ENCODE results near the gene CADM1. TPM values are rescaled to one million over a fixed set of nuclear protein-coding genes. Genes with fewer than 3 reads are reported as not detected.

CADM1 gene
- polyA plus RNA-seq, 3 donors: 122 to 132 (median 131) TPM

DNA sequence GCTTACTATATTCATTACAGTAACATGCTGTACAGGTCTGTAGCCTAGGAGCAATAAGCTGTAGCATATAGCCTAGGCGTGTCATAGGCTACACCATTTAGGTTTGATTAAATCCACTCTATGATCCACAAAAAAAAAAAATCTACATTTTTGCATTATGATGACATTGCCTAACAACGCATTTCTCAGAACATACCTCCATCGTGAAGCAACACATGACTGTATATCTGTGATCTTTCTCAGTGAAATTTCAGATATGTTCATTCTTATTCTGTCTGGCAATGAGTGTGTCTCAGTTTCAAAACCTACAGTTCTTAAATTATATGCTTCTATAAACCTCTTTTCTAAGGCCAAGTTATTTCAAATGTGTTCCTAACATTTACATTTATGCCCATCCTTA lies 140.3 kb downstream of the CADM1 start:
- DNase-seq: no peak

DNA sequence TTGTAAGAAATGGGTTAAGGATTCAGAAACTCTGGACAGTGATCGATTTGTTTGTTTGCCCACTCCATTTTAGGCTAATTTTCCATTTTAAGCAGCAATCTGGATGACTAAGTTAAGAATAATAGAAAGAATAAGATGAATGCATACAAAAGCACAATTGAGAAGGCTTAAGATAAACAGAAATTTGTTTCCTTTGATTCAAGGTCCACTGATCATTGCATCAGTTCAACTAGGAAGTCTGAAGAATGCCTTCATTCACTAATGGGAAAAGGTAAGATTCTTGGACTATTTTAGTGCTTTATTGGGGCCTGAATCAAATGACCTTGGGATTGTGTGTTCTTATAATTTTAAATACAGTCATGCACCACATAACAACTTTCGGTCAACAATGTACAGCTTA lies 140.8 kb downstream of the CADM1 start:
- DNase-seq: no peak

DNA sequence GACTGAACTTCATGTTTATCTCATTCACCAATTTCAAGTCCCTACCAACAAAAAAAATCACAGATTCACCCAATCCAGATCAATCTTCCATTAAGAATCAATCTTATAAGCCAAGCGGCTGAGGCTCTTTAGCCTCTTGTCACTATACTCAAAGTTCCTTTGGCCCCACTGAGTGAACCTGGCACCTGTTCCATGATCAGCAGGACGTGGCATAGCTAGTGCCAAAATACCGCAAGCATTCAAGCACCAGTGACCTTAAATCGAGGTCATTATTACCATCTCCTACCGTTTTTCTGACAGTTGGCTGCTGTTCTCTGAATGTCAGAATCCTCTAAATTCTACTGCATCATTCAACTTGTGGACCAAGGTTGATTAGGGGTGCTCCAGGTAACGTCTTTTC lies 141.2 kb downstream of the CADM1 start:
- DNase-seq: no peak

DNA sequence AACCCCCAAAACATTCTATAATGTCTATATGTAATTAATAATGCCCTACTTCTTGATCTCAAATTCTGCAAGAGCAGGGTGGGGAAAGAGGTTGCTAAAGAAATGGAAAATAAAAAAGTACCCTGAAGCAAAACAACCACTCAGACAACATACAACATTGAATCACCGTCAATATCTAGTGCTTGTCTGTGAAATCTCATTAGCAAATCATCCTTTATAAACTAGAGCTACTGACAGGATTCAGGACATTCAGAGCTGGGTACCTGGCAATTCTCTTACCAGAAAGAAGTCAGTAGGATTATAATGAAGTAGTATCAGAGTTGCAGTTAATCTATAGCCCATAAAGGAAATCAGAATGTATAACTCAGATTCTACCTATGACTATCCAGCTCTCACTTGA lies 143.2 kb downstream of the CADM1 start:
- DNase-seq: no peak

DNA sequence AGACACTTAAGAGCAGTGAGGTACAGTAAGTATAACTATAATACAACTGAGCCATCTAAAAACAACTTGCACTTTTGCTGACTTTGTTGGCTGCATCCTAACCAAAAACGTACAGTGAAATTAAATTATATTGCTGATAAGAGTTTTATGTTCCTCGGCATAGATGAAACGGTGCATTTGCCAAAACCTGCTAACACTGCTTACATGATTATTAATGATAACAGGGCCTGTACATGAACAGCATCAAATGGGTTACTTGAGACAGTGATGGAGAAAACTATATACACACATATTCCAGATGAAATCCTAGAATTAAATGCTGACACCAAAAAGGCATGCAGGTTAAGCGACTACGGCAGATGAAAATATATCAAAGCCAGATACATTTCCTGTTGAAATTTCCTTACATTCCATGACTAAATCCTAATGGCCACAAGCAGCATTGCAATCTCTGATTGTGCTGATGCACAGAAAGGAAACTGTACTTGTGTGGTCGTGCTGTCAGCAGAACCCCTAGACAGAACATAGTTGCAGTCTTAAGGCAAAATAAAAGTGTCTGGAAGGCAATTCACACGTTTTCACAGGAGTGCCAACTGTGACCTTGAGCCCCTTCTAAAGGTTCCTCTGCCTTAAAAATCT lies 143.9 kb downstream of the CADM1 start:
- DNase-seq: no peak

DNA sequence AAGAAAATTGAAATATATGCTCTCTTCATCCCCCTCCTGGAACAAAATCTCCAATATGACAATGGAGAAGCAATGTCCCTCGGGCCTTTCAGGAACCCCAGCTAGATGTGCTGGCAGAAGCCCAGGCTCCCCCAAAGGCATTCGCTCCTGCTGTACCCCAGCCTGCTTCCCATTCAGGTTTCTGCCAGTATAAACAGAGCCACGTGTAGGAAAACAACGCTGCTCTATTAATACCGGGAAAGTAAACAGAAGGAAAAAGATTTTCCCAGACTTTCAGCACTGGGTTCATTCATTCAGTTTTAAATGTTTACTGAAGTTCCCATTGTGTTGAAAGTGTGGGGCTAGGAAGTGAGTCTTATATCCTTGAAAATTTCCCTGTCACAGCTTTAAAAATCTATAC lies 147.1 kb downstream of the CADM1 start:
- DNase-seq: no peak

DNA sequence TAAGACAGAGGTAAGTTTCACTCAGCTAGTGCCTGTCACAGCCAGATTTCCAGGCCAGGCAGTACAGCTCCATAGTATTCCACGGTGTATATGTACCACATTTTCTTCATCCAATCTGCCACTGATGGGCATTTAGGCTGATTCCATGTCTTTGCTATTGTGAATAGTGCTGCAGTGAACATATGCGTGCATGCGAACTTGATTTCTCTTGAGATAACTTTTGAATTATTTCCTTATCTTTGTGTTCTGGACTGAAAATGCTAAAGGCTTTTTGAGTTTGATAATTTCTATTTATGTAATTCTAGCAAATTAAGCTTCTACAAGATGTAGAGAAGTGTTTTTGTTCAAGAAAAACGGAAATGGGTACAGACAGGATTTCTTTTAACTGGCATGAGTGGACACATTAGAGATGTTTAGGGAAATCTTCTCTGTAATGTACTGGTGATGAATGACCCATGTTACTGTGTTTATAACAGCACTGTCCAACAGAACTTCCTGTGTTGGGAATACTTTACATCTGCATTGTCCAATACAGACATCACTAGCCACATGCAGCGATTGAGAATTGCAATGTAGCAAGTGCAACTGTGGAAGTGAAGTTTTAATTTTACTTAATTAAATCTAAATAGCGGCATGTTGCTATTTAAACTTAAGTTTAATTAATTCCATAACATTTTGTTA lies 151.3 kb downstream of the CADM1 start:
- no peak for DNase-seq

DNA sequence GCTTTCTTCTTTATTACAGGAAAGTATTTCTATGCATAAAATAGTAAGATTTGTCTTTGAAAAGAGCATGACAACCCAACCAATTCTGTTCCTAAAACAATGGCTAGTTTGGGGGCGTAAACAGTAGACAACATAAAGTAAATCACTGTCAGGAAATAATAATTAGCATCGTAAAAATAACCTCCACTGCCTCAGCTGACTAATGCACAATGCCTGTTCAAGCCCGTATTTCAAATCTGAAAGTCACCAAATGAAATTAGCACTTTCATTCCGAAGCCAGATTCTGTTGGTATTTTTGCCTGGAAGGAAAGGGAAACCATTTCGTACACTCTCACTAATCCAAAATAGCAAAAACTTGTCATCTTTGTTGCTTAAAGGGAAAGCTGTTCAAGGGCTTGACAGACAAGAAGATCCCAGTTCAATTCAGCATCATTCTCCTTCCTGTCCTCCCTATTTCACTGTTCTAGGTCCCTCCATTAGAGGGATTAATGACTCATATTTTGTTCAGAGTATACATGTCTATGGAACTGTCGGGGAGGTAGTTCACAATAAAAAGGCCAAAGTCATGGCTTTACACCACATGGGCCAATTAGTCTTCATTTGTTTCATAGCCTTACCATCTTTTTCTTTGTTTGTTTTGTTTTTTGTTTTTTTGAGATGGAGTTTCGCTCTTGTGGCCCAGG lies 154.7 kb downstream of the CADM1 start:
- no peak for DNase-seq

DNA sequence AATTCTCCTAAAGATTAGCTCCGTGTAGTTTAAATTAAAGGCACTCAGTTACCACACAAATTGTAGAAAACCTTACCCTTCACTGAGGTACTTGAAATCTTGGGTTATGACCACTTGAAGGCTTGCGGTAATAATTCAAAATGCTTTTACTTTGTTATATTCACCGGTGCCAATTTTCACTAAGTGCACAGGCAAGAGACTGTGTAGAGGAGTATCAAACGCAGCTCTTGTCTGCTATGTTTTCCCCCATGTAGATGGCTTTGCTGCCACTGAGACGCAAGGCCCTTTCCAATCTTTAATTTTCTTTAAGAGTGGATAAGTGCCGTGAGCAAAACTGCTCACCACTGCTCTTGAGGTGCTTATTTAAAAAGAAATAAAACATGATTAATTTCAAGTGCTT lies 155.8 kb downstream of the CADM1 start:
- DNase-seq: no peak

DNA sequence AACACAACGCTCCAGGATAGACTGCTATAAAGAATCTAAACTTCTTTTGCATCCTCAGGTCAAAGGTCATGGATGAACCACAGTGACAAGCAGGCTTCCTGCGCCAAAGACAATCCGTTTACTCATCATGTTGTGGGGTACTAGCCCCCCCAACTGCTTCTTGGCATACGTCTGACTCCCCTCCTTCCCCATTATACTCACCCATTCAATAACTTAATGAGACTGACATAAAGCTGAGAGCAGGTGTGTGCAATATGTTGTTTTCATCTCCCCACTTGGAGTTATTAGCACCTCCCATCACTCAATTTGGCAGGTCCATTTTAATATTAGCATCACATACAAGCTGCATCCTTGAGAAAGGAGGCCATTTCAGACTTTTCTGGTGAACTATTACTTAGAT lies 157.1 kb downstream of the CADM1 start:
- DNase-seq: no peak

DNA sequence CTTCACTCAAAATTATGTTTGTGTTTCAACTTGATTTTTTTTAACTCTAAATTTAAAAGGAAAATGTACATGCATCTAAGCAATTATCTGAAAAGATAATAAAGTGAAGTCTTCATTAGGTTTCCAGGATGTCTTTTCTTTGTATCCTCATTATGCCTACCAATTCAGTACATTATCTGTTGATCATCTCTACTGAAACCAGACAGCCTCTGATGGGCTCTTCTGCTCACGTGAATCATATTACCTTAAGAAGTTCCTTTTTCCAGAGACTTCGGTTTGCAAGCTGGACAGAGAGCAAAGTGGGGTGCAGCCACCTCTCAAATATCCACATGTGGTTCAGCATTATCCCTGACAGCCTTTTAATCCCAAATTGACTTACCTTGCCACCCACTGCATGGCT lies 158.4 kb downstream of the CADM1 start:
- no peak for DNase-seq

DNA sequence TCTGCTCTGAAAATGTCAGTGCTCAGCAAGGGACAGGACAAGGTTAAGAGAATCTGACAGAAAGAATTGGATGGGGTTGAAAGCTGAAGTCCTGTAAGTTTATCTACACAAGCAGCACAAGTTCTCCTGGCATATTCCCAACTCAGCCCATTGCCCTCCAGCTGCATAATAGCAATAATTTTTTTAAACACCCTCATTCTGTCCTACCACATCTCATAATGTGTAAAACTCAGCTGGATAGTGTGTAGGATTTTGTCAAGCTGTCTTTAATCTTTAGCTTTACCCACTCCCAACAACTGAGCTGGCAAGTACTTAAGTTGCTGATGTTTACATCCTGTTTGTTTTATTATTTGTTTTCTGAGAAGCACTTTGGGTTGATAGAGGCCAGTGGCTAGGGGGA lies 158.9 kb downstream of the CADM1 start:
- no peak for DNase-seq

DNA sequence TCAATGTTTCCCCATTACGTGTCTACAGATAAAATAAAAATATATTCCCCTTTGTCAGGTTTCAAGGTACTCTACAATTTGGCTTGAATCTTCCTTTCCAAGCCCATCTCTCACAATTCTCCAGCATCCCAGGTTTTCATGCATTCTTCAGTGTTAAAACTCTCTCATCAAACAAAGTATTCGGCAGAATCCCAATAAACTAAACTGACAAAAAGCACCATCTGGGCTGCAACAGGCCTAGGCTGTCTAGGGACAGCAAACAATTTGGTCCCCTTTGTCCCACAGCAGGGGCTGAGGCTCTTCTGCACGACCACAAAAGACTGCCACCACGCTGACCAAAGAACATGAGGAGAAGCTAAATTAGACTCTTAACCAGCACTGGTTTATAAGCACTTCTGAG lies 159.4 kb downstream of the CADM1 start:
- no peak for DNase-seq

DNA sequence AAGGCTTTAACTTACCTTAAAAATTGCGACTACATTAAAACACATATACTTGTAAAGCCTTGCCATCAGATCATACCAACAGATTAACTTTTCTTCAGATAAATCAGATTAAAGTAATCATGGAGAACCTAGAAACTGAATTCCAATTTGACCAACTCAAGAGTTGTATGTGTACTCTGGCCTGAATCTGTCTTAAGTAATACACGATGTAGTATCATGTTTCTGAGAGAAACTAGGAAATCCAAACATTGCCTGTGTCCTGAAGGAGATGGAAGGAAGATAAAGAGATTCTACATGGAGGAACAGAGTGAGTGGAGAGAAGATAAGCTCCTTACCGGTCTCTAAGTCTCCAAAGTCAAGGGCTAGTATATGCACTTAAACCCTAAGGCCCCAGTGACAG lies 162.1 kb downstream of the CADM1 start:
- DNase-seq: no peak

DNA sequence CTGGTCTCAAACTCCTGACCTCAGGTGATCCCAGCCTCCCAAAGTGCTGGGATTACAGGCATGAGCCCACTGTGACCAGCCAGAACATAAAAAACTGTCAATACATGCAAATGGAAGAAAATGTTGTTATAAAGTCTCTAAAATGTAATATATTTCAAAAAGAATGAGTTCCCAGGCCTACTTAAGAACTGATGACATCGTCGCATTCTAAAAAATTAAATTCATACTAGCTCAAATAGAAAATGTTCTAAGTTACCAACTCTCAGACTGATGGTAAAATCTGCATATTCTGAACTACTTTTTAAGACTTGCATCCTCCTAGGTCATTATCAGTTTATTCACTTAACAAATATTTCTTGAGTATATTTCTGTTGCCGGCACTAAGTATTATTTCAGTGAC lies 163.3 kb downstream of the CADM1 start:
- DNase-seq: no peak

DNA sequence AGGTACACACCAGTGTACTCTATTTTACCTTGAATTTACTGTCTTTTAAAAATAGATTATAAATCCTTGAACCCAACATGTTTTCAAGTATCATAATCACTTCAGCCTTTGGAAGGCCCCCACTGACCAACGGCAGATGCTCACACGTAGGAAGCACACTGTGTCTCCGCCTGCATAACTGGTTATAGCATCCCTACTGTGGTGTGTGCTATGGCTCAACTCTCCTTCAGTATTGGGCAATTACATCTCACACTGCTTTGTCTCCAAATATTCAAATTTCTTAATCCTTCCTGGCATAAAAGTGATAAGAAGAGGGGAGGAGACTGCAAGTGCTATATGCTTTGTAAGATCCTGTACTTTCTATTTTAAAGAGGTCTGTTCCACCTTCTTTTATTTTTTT lies 165.7 kb downstream of the CADM1 start:
- DNase-seq: no peak

DNA sequence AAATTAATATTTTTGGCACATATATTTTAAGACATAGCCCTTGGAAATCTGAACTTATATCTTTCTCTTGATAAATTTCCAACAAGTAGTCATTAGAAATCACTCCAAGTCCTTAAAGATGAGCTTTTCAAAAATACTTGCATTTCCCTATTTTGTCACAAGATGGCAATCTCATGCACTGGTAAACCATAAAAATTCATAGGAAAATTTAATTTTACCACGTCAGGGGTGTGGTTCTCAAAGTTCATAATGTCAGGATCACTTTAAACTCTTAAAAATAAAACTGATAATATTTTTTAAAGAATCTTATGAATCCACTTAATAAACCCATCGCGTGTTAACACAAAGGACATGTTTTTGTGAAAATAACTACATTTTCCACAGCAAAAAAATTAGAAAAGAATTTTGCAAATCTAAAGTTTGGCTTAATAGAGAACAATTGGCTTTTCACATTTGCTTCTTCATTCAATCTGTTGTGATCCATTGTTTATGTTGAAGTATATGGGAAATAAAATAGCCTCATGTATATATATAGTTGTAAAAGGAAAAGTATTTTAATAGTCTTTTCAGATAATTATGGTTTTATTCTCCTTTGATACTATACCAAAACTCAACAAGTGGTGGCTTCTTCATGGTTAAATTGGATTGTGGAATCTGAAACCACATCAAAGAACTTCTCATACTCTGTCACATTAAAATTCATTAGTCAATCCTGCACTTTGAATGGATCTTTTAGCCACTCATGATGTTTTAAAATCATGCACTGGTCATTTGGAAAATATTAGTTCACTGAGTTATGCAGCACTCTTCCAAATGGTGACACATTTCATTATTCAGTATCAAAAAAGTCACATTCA lies 169.1 kb downstream of the CADM1 start:
- DNase-seq: no peak

DNA sequence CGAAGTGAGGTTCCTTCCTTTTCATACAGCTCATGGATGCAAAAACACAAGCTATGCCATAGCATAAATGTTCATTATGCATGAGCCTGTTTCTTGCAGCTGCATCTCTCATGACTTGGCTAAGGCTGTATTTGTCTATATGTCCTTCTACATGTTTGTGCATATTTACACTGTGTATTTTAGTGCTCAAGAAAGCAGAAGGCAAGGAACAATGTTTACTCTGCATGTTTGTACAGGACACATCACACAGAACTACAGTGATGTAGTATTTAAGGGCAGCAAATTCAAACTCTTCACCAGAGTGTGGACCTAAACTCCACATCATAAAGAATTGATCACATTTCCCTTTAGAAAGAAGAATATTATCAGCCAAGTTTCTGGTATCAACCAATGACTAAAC lies 170.3 kb downstream of the CADM1 start:
- no peak for DNase-seq

DNA sequence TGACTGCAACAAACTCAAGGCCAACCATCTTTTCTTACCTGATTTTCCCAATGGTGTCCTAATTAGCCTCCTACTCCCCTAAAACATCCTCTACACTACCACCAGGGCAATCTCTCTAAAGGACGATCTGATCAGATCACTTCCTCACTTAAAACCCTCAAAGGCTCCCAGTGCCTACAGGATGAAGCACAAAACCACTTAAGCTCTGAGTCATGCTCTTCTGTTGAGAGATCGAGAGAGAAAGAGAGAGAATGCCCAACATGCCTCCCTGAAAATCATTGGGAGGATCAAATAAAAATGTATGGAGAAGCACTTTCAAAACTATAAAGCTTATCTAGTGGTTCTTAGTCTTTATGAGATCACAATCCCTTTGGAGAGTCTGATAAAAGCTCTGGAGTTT lies 171.1 kb downstream of the CADM1 start:
- no peak for DNase-seq

DNA sequence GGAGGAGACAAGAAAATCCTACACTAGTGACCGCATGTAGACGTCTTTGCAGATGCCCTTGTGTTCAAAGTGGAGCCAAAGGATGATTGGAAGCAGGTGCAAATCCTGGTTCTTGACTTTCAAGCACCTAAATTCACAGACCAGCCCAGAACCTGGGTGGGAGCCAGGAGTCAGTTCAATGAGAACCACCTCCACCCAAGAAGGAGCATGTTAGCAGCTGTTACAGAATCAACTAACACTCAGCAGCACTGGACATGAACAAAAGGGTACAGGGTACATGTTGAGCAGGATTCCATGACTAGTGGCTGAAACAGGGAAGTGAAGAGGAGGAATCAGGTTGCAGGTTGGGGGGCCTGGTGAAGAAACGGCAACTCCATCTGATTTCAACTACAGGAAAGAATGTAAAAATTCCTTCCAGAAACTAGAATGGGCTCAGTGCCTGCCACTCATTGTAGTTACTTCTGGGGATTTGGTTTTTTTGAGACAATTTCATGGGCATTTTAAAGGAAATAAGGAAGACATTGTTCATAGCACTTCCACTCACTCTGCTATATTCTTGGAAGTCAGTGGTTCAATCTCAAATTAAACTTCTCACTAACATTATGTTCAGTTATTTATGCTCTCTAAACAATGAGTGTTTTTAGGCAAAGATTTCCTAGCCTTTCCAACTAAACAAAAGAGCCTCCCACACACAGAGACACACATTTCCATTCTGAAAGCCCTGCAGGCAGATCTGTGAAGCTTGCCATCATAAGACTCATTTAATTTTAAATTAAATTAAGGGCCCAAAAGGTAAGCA lies 173.3 kb downstream of the CADM1 start:
- DNase-seq: no peak

DNA sequence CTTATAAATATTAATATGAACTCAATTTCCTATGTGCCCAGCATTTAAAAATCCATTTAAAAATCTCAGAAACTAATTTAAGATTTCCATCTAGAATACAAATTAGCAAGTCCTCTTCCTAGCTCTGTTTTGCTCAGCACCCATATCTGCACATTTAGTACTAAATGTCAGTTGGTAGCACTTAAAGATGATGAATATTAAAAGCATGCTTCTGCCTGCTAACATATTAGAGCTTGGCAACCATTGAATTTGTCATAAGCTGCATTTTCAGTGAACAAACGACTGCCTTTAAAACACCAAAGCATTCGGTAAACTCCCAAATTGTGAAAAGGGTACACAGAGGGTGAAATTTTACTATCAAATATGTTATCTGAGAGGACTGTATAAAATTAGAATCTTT lies 177.7 kb downstream of the CADM1 start:
- DNase-seq: no peak

DNA sequence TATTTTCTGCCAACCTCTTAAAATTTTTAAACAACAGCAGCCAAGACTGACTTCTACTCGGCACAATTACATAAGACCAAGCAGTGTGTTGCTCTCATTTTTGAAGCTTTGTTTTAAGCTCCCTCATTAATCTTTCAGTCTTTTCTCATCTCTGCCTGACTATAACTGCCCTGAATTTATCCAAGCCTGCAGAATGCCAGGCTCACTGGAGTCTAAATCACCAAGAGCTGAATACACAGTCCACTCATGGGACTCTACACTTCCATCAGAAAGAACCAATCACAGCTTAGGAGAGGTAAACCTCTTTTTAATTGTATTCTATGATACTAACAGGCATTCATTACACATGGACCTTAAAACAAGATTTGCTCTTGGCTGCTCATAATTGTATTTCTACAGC lies 178.7 kb downstream of the CADM1 start:
- DNase-seq: no peak
